Fibroblast of mammary gland (primary cell): ENCODE data around the gene CAMK2D.

Experiments
- DNase-seq: peaks from one replicate; pipeline ENCODE4 v3.0.0-alpha.2; 2010; ENCODE audit warnings: low read depth
- H3K4me3 ChIP-seq: 2 replicates; pipeline ENCODE4 v1.5.1; 2011; ENCODE audit warnings: low read depth, mild to moderate bottlenecking, low read length, moderate library complexity; ENCODE audit not compliant: control insufficient read depth
- TF ChIP-seq, protein P1 (sequence below): conservative IDR thresholded peaks from 2 replicates; pipeline ENCODE4 v1.5.1; 2011; ENCODE audit warnings: low read depth, low read length, inconsistent platforms; ENCODE audit not compliant: control insufficient read depth, insufficient read depth

Gene CAMK2D

GRCh38 chr4:113587640-113588275 lies 173.8 kb downstream of the CAMK2D start:
- H3K4me3 ChIP-seq, result no peak overlapping the region
- peak; percentile 7 for DNase-seq
- TF ChIP-seq, protein P1, sequence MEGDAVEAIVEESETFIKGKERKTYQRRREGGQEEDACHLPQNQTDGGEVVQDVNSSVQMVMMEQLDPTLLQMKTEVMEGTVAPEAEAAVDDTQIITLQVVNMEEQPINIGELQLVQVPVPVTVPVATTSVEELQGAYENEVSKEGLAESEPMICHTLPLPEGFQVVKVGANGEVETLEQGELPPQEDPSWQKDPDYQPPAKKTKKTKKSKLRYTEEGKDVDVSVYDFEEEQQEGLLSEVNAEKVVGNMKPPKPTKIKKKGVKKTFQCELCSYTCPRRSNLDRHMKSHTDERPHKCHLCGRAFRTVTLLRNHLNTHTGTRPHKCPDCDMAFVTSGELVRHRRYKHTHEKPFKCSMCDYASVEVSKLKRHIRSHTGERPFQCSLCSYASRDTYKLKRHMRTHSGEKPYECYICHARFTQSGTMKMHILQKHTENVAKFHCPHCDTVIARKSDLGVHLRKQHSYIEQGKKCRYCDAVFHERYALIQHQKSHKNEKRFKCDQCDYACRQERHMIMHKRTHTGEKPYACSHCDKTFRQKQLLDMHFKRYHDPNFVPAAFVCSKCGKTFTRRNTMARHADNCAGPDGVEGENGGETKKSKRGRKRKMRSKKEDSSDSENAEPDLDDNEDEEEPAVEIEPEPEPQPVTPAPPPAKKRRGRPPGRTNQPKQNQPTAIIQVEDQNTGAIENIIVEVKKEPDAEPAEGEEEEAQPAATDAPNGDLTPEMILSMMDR, result no peak

DNA sequence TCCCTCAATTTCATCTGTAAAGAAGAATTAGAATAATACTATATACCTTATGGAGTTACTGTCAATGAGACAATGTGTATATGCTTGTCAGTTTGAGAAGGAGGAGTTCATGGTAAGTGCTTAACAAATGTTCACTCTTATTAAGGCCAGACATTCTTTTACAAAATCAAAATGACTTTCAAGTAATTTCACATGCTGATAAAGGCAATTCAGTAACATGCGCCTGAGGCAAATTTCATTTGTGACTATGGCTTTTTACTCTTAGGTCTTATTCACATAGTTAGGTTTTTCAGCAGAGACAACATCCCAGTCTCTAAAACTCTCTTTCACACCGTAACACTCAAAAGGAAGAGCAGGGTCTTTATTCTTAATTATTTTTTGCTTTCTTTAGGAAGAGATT lies 174.4 kb downstream of the CAMK2D start:
- no peak for DNase-seq
- TF ChIP-seq, protein P1, result no peak
- no peak overlapping the region for H3K4me3 ChIP-seq

DNA sequence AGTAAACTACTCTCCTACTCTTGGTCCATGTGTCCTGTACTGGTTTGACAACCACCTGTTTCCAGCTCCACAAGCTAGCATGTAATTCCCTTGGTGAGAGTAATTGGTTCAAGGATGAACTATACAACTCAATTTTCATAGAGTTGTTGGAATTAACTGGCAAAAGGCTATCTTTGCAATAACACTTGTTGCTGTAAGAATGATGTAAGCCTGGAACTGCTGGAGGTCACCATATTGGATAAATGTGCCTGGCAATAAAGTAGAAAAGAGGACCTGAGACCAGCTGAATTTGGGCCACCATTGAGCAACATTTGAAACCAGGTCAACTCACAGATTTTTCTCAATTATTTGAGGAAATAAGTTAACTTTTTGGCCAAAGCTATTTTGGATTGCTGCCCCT lies 175.5 kb downstream of the CAMK2D start:
- peak; percentile 14 for DNase-seq
- H3K4me3 ChIP-seq, result no peak overlapping the region
- TF ChIP-seq, protein P1, result no peak

- TF ChIP-seq, protein P1, result no peak
- H3K4me3 ChIP-seq, result no peak overlapping the region
Measured at GRCh38 chr4:113584407-113585150, 177.0 kb downstream of the CAMK2D start.

DNA sequence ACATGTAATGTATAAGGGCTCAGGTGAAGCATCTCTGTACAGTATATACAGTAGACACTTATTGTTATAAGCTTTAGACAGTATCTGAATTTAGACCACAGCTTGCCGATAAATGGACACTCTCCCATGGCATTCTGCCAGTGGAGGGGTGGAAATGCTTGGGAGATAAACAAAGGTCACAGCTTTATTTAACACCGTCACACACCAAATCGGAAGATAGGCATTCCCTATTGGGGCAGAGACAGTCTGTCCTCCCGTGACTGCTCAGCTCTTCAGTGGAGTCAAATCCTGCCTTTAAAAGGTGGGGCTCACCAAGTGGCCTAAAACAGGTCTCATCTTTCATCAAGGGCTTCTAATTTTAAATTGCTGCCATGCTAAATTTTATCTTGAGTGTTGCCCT lies 178.8 kb downstream of the CAMK2D start:
- TF ChIP-seq, protein P1, result no peak
- no peak overlapping the region for H3K4me3 ChIP-seq
- DNase-seq, result no peak

More at GRCh38 chr4:113584407-113585150, 177.0 kb downstream of the CAMK2D start:
- DNase-seq, result peak; percentile 69

- no peak overlapping the region for H3K4me3 ChIP-seq
- no peak for DNase-seq
- TF ChIP-seq, protein P1, result no peak
Measured at GRCh38 chr4:113579360-113579759, 182.2 kb downstream of the CAMK2D start.
